Loucy (cell line): ENCODE results near the gene RBAK.

ENCODE experiments used
- EZH2phosphoT487 ChIP-seq: fragments of 200-600 bp; IDR thresholded peaks from 2 replicates; pipeline ENCODE4 v1.6.1; 2018; ENCODE audit warnings: antibody characterized with exemption, mild to moderate bottlenecking, moderate library complexity, borderline replicate concordance
- TF ChIP-seq, protein P1 (sequence below): fragments of 200-600 bp; sonication (generic); conservative IDR thresholded peaks from 2 replicates; pipeline ENCODE4 v1.5.1; 2014; ENCODE audit warnings: mild to moderate bottlenecking, antibody characterized with exemption, low read length

DNA sequence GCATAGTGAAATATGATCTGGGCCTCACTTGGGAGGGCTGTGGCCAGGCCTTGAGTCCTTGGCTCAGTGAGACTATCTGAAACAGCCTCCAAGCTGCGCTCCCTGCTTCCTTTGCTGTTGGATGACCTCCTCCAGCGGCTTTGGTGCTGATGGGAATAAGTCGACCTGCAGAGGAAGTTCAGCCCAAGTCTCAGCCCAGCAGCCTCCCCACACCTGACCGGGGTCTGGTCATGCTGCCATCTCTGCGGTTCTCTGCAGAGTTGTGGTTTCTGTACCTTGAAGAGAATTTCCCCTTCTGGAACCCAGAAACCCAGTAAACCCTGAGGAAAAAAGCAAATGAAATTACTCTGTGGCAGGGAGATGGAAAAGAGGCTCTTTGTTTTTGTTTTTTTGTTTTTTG is 4.6 kb upstream of the RBAK start:
- TF ChIP-seq, protein P1, sequence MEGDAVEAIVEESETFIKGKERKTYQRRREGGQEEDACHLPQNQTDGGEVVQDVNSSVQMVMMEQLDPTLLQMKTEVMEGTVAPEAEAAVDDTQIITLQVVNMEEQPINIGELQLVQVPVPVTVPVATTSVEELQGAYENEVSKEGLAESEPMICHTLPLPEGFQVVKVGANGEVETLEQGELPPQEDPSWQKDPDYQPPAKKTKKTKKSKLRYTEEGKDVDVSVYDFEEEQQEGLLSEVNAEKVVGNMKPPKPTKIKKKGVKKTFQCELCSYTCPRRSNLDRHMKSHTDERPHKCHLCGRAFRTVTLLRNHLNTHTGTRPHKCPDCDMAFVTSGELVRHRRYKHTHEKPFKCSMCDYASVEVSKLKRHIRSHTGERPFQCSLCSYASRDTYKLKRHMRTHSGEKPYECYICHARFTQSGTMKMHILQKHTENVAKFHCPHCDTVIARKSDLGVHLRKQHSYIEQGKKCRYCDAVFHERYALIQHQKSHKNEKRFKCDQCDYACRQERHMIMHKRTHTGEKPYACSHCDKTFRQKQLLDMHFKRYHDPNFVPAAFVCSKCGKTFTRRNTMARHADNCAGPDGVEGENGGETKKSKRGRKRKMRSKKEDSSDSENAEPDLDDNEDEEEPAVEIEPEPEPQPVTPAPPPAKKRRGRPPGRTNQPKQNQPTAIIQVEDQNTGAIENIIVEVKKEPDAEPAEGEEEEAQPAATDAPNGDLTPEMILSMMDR, result no peak
- TF ChIP-seq EZH2phosphoT487, result no peak
